Glutamatergic neuron (in vitro differentiated cells): Measurements from ENCODE around the gene TCAIM. TPM values are rescaled to one million over a fixed set of nuclear protein-coding genes. Genes with fewer than 3 reads are reported as not detected.

Experiments used
- DNase-seq: peaks from one replicate; pipeline ENCODE4 v3.0.0; 2022
- H3K27ac Mint-ChIP-seq: one replicate; pipeline ENCODE4 v1.8.0; 2020; ENCODE audit warnings: mild to moderate bottlenecking, mixed read lengths, inconsistent platforms; ENCODE audit not compliant: unreplicated experiment
- H3K27me3 Mint-ChIP-seq: one replicate; pipeline ENCODE4 v1.8.0; 2020; ENCODE audit warnings: mild to moderate bottlenecking, moderate library complexity, mixed read lengths, inconsistent platforms; ENCODE audit not compliant: unreplicated experiment
- H3K36me3 Mint-ChIP-seq: one replicate; pipeline ENCODE4 v1.8.0; 2020; ENCODE audit warnings: mild to moderate bottlenecking, mixed read lengths, inconsistent platforms; ENCODE audit not compliant: unreplicated experiment
- H3K4me1 Mint-ChIP-seq: one replicate; pipeline ENCODE4 v1.8.0; 2020; ENCODE audit warnings: mild to moderate bottlenecking, low read depth, mixed read lengths, inconsistent platforms; ENCODE audit not compliant: unreplicated experiment
- H3K4me3 Mint-ChIP-seq: one replicate; pipeline ENCODE4 v1.8.0; 2020; ENCODE audit warnings: mild to moderate bottlenecking, mixed read lengths, inconsistent platforms; ENCODE audit not compliant: unreplicated experiment
- H3K9me3 Mint-ChIP-seq: one replicate; pipeline ENCODE4 v1.8.0; 2020; ENCODE audit warnings: mild to moderate bottlenecking, moderate library complexity, mixed read lengths, inconsistent platforms; ENCODE audit not compliant: unreplicated experiment
- total RNA-seq: library from RNA; stranded (reverse); fragmentation: NEBNext Ultra II Directional; extraction: Animal tissue kit (Norgen Biotek cat#: 25700); gene quantifications from one replicate; pipeline ENCODE4 v1.2.1, GENCODE V29; 2021; ENCODE audit not compliant: unreplicated experiment
- TF ChIP-seq, protein P1 (sequence below): fragments of 200-600 bp; sonication (generic); IDR thresholded peaks from one replicate; pipeline ENCODE4 v1.5.0; 2021; ENCODE audit not compliant: partially characterized antibody, unreplicated experiment

TCAIM gene
- total RNA-seq, 1 donor from 2014 or later, result 17.1 TPM

DNA sequence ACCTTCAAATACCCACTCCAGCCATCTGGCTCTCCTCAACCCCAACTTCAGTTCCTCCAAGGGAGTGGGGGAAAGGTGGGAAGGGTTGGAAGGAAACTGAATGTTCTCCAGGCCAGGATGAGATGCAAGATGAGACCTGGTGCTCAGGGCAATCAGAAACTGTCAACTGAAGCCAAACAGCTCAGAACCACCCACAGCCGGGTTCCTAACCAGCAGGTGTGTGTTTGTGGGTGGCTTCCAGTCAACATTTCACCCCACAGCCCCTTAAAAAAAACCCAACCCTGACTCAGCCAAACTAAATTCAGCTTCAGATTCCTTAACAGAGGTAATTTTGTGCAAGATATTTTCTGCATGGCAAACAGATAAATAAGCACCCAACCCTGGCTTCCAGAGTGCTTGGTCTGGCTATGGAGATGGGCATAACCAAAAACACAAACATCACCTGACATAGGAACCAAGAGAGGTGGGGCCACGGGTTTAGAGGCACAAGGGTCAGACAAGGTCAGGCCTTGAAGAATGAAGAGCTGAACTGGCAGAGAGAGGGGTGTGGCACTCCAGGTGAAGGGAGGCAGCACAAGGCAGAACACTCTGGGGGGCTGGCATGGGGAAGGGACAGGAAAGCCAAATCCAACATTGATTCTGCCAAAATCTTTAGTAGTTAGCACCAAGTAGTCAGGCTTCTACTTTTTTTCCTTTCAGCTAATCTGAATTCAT lies 104.2 kb downstream of the TCAIM start:
- TF ChIP-seq, protein P1, sequence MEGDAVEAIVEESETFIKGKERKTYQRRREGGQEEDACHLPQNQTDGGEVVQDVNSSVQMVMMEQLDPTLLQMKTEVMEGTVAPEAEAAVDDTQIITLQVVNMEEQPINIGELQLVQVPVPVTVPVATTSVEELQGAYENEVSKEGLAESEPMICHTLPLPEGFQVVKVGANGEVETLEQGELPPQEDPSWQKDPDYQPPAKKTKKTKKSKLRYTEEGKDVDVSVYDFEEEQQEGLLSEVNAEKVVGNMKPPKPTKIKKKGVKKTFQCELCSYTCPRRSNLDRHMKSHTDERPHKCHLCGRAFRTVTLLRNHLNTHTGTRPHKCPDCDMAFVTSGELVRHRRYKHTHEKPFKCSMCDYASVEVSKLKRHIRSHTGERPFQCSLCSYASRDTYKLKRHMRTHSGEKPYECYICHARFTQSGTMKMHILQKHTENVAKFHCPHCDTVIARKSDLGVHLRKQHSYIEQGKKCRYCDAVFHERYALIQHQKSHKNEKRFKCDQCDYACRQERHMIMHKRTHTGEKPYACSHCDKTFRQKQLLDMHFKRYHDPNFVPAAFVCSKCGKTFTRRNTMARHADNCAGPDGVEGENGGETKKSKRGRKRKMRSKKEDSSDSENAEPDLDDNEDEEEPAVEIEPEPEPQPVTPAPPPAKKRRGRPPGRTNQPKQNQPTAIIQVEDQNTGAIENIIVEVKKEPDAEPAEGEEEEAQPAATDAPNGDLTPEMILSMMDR, result no peak
- Mint-ChIP-seq H3K4me1 (no peaks in the 10 kb centered on the region), H3K4me3 (no peak overlapping the region), H3K27me3 (peaks cover 4% of the 10 kb centered on the region), H3K36me3 (peaks cover 23% of the 10 kb centered on the region), H3K9me3 (peaks cover 7% of the 10 kb centered on the region), H3K27ac (no peak overlapping the region)
- DNase-seq, result no peak

DNA sequence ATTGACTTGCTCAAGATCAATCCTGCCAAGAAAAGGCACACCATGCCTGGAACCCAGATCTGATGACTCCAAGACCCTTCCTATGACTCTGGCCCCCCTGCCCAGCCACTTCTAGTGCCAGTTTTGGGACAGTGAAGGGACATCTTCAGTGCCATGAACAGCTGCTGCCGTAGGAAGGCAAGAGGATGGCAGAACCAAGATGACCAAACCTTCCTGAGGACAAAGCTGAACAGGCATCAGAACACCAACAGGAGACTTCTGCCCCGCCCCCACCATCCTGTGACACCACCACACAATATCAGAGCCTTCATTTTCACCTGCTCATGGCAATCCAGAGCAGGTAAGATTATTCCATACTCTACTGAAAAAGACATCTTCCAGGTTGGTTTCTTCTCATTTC lies 105.9 kb downstream of the TCAIM start:
- peaks cover 5% of the 10 kb centered on the region for H3K27me3 Mint-ChIP-seq
- peaks cover 8% of the 10 kb centered on the region for H3K9me3 Mint-ChIP-seq
- H3K27ac Mint-ChIP-seq, result peak overlapping the region; percentile 59
- H3K4me1 Mint-ChIP-seq, result no peaks in the 10 kb centered on the region
- DNase-seq, result no peak
- TF ChIP-seq, protein P1, result no peak
- no peak overlapping the region for H3K4me3 Mint-ChIP-seq
- peaks cover 40% of the 10 kb centered on the region for H3K36me3 Mint-ChIP-seq

DNA sequence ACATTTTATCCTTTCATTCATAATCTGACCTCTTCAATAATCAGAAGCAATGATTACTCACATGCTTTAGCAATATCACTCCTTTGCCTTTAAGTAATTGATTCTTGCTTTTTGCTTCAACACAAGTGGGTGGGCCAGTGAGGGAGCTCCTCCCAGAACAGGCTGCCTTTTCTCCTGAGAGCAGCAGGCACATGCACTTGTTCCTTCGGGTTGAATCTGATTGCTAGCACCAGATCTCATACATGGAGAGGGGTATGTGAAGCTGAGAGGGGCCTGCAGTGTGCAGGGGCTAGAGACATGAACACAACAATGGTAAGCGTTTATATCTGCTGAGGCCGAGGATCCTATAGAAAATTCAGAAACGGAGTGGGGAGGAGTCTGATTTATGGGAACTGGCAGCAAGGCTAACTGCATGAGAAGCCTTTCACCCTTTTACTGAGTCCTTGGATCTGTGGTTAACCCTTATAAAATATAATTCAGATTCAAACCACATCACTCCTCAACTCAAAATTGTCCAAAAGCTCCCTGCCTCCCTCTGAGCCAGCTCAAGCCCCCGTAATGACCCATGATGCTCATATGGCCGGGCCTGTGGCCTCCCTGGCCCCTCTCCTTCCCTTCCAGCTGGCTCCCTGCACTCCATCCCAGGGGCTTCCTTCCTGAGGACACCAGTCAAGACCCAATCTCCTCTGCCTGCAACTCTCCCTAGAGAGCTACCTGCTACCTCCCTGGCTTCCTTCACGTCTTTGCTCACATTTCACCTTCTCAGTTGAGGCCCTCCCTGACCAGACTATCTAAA lies 106.5 kb downstream of the TCAIM start:
- Mint-ChIP-seq H3K9me3 (peaks cover 8% of the 10 kb centered on the region), H3K27me3 (peaks cover 5% of the 10 kb centered on the region), H3K27ac (peak overlapping the region; percentile 59), H3K4me3 (no peak overlapping the region), H3K36me3 (peaks cover 42% of the 10 kb centered on the region), H3K4me1 (no peaks in the 10 kb centered on the region)
- TF ChIP-seq, protein P1, result no peak
- DNase-seq, result no peak

DNA sequence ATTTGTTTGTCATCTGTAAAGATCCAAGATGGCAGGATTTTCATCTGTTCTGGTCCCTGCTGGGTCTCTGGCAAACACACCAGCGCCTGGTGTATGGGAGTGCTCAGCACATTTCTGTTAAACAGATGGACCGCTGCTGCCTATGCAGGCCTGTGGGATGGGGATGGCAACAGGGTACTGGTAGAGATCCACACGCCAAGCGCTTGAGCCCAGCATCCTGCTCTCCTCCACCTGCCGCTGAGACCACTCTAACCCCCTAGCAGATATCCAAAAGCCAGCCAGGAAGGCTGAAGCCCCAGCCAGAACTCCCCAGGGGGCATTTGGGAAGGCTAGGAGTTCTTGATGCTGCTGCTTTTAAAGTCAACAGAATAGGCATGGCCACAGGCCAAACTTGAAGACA lies 107.2 kb downstream of the TCAIM start:
- Mint-ChIP-seq H3K36me3 (peaks cover 45% of the 10 kb centered on the region), H3K27me3 (peaks cover 5% of the 10 kb centered on the region), H3K4me3 (no peak overlapping the region), H3K9me3 (peaks cover 4% of the 10 kb centered on the region), H3K27ac (no peak overlapping the region), H3K4me1 (no peaks in the 10 kb centered on the region)
- TF ChIP-seq, protein P1, result no peak
- DNase-seq, result no peak

DNA sequence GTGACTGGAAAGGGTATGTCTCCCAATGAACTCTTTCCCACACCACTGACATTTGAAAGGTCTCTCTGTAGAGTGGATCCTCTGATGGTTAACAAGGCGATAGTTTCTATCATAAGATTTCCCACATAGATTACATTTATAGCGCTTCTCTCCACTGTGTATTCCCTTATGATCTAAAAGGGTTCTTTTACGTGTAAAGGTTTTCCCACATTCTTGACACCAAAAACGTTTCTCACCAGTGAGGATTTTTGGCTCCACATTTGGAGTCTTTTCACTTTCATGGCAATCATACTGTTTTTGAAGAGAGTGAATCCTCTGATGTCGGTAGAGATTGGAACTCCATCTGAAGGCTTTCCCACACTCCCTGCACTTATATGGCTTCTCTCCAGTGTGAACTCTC lies 108.4 kb downstream of the TCAIM start:
- DNase-seq, result no peak
- H3K27me3 Mint-ChIP-seq, result peaks cover 8% of the 10 kb centered on the region
- H3K9me3 Mint-ChIP-seq, result peaks cover 4% of the 10 kb centered on the region
- H3K4me1 Mint-ChIP-seq, result no peaks in the 10 kb centered on the region
- TF ChIP-seq, protein P1, result no peak
- peaks cover 54% of the 10 kb centered on the region for H3K36me3 Mint-ChIP-seq
- H3K27ac Mint-ChIP-seq, result no peak overlapping the region
- no peak overlapping the region for H3K4me3 Mint-ChIP-seq
